ENCODE measurements around the gene RALGPS1. TPM values are rescaled to one million over a fixed set of nuclear protein-coding genes. Genes with fewer than 3 reads are reported as not detected.

Gene RALGPS1
- total and polyA plus RNA-seq, 3 experiments from 2014 or later, result 1.6 to 3.2 (median 2.4) TPM

- Histone ChIP-seq H3K9me3 (ENCODE audit: low read length) (no peaks in the 10 kb centered on the region), H3K4me3 (ENCODE audit: low read length) (no peak overlapping the region), H3K27ac (ENCODE audit: low read depth, low read length) (no peak overlapping the region), H3K27me3 (ENCODE audit: insufficient read depth, low read length, poor library complexity, severe bottlenecking) (no peaks in the 10 kb centered on the region), H3K36me3 (ENCODE audit: insufficient read depth, low read length) (no peaks in the 10 kb centered on the region), H3K4me1 (ENCODE audit: insufficient read depth, low read length) (no peaks in the 10 kb centered on the region)
- no peaks in the 10 kb centered on the region for H3K9me3 Mint-ChIP-seq
- CTCF ChIA-PET, result no interaction called here
- no peak overlapping the region for H3K4me3 Mint-ChIP-seq
- H3K27me3 Mint-ChIP-seq, result peaks cover 0 to 2% of the 10 kb centered on the region in 2 donors
- no peak for DNase-seq
- peaks cover 0 to 9% (median 3%) of the 10 kb centered on the region in 3 donors for H3K36me3 Mint-ChIP-seq
- POLR2A ChIA-PET, result no interaction called here
- peak overlapping the region in 1 of 8 donors; percentile 7 for H3K27ac Mint-ChIP-seq
- H3K4me1 Mint-ChIP-seq, result no peaks in the 10 kb centered on the region
Observed at GRCh38 chr9:127027694-127028093, 113.1 kb downstream of the RALGPS1 start.

- no peak overlapping the region for H3K27ac ChIP-seq (ENCODE audit: low read depth, low read length)
- no peak for DNase-seq
- Mint-ChIP-seq H3K27ac (peak overlapping the region in 2 of 8 donors; percentile 72 to 84), H3K27me3 (peaks cover 0 to 2% of the 10 kb centered on the region in 2 donors), H3K4me1 (no peaks in the 10 kb centered on the region), H3K36me3 (peaks cover 0 to 6% (median 0%) of the 10 kb centered on the region in 3 donors), H3K9me3 (no peaks in the 10 kb centered on the region), H3K4me3 (no peak overlapping the region)
- no peaks in the 10 kb centered on the region for H3K36me3 ChIP-seq (ENCODE audit: insufficient read depth, low read length)
- no peaks in the 10 kb centered on the region for H3K27me3 ChIP-seq (ENCODE audit: insufficient read depth, low read length, poor library complexity, severe bottlenecking)
- ChIA-PET POLR2A (no interaction called here), CTCF (interaction anchor here (0.5 kb wide), 2 partner anchors 17 to 519 kb away, joined by 3 read pairs; no protein-coding TSS in a partner anchor)
- no peaks in the 10 kb centered on the region for H3K9me3 ChIP-seq (ENCODE audit: low read length)
- no peaks in the 10 kb centered on the region for H3K4me1 ChIP-seq (ENCODE audit: insufficient read depth, low read length)
- no peak overlapping the region for H3K4me3 ChIP-seq (ENCODE audit: low read length)
Observed at GRCh38 chr9:127029548-127029947, 115.0 kb downstream of the RALGPS1 start.

DNA sequence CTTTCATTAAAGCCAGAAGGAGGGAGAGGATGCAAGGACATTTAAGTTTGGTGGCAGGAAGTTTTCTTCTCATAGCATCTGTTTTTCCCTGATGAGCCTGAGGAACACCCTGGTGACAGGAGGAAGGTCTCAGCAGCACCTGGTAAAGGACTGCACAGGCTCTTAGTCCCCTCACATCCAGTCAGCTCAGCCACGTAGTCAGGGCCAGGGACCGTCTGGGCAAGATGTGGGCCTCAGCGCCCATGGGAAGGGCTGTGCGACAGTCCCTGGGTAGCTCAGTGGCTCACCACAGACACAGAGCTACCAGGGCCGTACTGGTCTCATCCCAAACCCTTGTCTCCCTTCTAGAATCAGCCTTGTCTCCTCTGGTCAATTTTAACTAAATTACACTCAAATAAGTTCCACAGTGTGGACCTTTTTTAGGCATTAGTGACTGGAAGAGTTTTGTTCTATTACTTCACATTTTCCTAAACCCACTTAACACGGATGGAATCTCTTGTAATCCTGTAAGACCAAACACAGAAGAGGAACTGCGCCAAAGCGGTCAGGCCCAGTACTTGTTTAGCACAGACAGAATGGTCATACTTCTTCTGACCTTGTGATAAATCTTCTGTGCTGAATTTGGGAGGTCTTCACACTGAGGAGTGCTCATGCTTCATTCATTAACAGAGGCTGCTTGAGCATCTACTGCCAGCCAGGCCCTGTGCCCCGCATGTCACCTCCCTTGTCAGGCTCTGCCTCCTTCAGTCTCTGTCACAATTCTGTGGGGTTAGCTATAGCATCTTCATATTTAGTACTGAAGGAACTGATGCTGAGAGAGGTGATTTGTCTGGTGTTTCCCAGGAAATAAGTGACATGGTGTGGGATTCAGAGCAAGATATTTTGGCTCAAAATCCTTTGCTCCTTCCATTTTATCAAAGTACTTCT lies 116.5 kb downstream of the RALGPS1 start:
- POLR2A ChIA-PET, result no interaction called here
- DNase-seq, result no peak
- no peak overlapping the region for H3K4me3 Mint-ChIP-seq
- CTCF ChIA-PET, result no interaction called here
- peak overlapping the region in 1 of 8 donors; percentile 61 for H3K27ac Mint-ChIP-seq
- H3K4me1 Mint-ChIP-seq, result no peaks in the 10 kb centered on the region
- peaks cover 0 to 4% (median 1%) of the 10 kb centered on the region in 3 donors for H3K36me3 Mint-ChIP-seq
- Histone ChIP-seq H3K27me3 (ENCODE audit: insufficient read depth, low read length, poor library complexity, severe bottlenecking) (no peaks in the 10 kb centered on the region), H3K27ac (ENCODE audit: low read depth, low read length) (no peak overlapping the region), H3K9me3 (ENCODE audit: low read length) (no peaks in the 10 kb centered on the region), H3K4me1 (ENCODE audit: insufficient read depth, low read length) (no peaks in the 10 kb centered on the region), H3K36me3 (ENCODE audit: insufficient read depth, low read length) (no peaks in the 10 kb centered on the region), H3K4me3 (ENCODE audit: low read length) (no peak overlapping the region)
- H3K9me3 Mint-ChIP-seq, result no peaks in the 10 kb centered on the region
- peaks cover 0 to 2% of the 10 kb centered on the region in 2 donors for H3K27me3 Mint-ChIP-seq

- POLR2A ChIA-PET, result no interaction called here
- no peaks in the 10 kb centered on the region for H3K9me3 Mint-ChIP-seq
- no peak overlapping the region for H3K27ac ChIP-seq (ENCODE audit: low read depth, low read length)
Observed at GRCh38 chr9:127032256-127032655, 117.7 kb downstream of the RALGPS1 start.

GRCh38 chr9:127033061-127033460 lies 118.5 kb downstream of the RALGPS1 start:
- CTCF ChIA-PET, result no interaction called here
- H3K36me3 Mint-ChIP-seq, result peaks cover 0 to 4% (median 1%) of the 10 kb centered on the region in 3 donors
- H3K27ac Mint-ChIP-seq, result peak overlapping the region in 1 of 8 donors; percentile 32
- H3K9me3 Mint-ChIP-seq, result no peaks in the 10 kb centered on the region
- peaks cover 0 to 2% of the 10 kb centered on the region in 2 donors for H3K27me3 Mint-ChIP-seq
- no peak overlapping the region for H3K27ac ChIP-seq (ENCODE audit: low read depth, low read length)
- POLR2A ChIA-PET, result no interaction called here
- no peak overlapping the region for H3K4me3 Mint-ChIP-seq
- DNase-seq, result no peak
- no peaks in the 10 kb centered on the region for H3K4me1 ChIP-seq (ENCODE audit: insufficient read depth, low read length)
- no peaks in the 10 kb centered on the region for H3K27me3 ChIP-seq (ENCODE audit: insufficient read depth, low read length, poor library complexity, severe bottlenecking)
- H3K9me3 ChIP-seq (ENCODE audit: low read length), result no peaks in the 10 kb centered on the region
- no peaks in the 10 kb centered on the region for H3K36me3 ChIP-seq (ENCODE audit: insufficient read depth, low read length)
- H3K4me1 Mint-ChIP-seq, result no peaks in the 10 kb centered on the region
- H3K4me3 ChIP-seq (ENCODE audit: low read length), result no peak overlapping the region

More at GRCh38 chr9:127032256-127032655, 117.7 kb downstream of the RALGPS1 start:
- Histone ChIP-seq H3K9me3 (ENCODE audit: low read length) (no peaks in the 10 kb centered on the region), H3K4me3 (ENCODE audit: low read length) (no peak overlapping the region), H3K27me3 (ENCODE audit: insufficient read depth, low read length, poor library complexity, severe bottlenecking) (no peaks in the 10 kb centered on the region), H3K4me1 (ENCODE audit: insufficient read depth, low read length) (no peaks in the 10 kb centered on the region), H3K36me3 (ENCODE audit: insufficient read depth, low read length) (no peaks in the 10 kb centered on the region)
- no peak overlapping the region for H3K4me3 Mint-ChIP-seq
- H3K4me1 Mint-ChIP-seq, result no peaks in the 10 kb centered on the region
- CTCF ChIA-PET, result no interaction called here
- H3K36me3 Mint-ChIP-seq, result peaks cover 0 to 4% (median 1%) of the 10 kb centered on the region in 3 donors
- no peak overlapping the region for H3K27ac Mint-ChIP-seq
- DNase-seq, result no peak
- peaks cover 0 to 2% of the 10 kb centered on the region in 2 donors for H3K27me3 Mint-ChIP-seq

DNA sequence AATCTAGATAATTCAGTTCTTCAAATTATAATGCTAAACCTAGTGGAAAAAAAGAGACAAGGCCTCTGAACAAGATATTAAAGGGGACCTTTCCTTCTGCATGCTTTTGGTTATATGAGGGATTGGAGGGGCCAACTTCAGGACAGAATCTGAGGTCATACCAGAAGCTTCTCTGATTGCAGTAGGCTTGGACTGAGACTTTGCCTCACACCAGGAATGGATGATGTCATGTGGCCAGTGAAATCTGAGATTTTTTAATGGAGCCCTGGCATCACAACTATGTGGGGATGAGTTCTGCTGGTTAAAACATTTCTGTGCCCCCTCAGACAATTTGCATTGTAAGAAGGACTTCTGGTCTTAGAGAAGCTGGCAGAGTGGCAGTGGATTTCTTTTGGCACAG lies 119.2 kb downstream of the RALGPS1 start:
- no peak for DNase-seq
- peaks cover 0 to 2% of the 10 kb centered on the region in 2 donors for H3K27me3 Mint-ChIP-seq
- no peak overlapping the region for H3K27ac ChIP-seq (ENCODE audit: low read depth, low read length)
- H3K27me3 ChIP-seq (ENCODE audit: insufficient read depth, low read length, poor library complexity, severe bottlenecking), result no peaks in the 10 kb centered on the region
- H3K9me3 ChIP-seq (ENCODE audit: low read length), result no peaks in the 10 kb centered on the region
- H3K36me3 ChIP-seq (ENCODE audit: insufficient read depth, low read length), result no peaks in the 10 kb centered on the region
- H3K4me3 ChIP-seq (ENCODE audit: low read length), result no peak overlapping the region
- no peak overlapping the region for H3K27ac Mint-ChIP-seq
- peaks cover 0 to 4% (median 1%) of the 10 kb centered on the region in 3 donors for H3K36me3 Mint-ChIP-seq
- no peaks in the 10 kb centered on the region for H3K4me1 ChIP-seq (ENCODE audit: insufficient read depth, low read length)
- CTCF ChIA-PET, result no interaction called here
- POLR2A ChIA-PET, result no interaction called here
- no peak overlapping the region for H3K4me3 Mint-ChIP-seq
- H3K4me1 Mint-ChIP-seq, result no peaks in the 10 kb centered on the region
- no peaks in the 10 kb centered on the region for H3K9me3 Mint-ChIP-seq

DNA sequence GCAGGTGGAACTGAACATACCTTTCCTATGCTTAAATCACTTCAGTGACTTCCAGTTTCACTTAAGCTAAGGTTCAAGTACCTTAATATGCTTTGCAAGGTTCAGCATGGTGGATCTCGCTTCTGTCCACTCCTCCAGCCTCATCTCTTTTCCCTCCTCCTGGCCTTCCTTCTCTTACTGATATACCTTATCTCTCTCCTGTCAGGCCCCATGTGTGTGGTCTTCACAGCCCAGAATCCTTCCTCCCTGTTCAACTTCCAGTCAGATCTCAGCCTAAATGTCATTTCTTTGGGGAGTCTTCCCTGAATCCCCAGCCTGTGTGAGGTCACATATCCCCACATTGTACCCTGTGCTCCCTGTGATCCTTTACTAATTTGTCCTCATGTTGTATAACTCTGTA lies 120.1 kb downstream of the RALGPS1 start:
- peaks cover 0 to 4% (median 1%) of the 10 kb centered on the region in 3 donors for H3K36me3 Mint-ChIP-seq
- H3K27me3 Mint-ChIP-seq, result peaks cover 0 to 2% of the 10 kb centered on the region in 2 donors
- DNase-seq, result no peak
- no peaks in the 10 kb centered on the region for H3K9me3 ChIP-seq (ENCODE audit: low read length)
- peak overlapping the region in 2 of 8 donors; percentile 5 to 8 for H3K27ac Mint-ChIP-seq
- no peaks in the 10 kb centered on the region for H3K27me3 ChIP-seq (ENCODE audit: insufficient read depth, low read length, poor library complexity, severe bottlenecking)
- CTCF ChIA-PET, result no interaction called here
- no peak overlapping the region for H3K27ac ChIP-seq (ENCODE audit: low read depth, low read length)
- H3K4me3 ChIP-seq (ENCODE audit: low read length), result no peak overlapping the region
- POLR2A ChIA-PET, result no interaction called here
- no peaks in the 10 kb centered on the region for H3K9me3 Mint-ChIP-seq
- no peaks in the 10 kb centered on the region for H3K4me1 ChIP-seq (ENCODE audit: insufficient read depth, low read length)
- H3K4me3 Mint-ChIP-seq, result no peak overlapping the region
- H3K36me3 ChIP-seq (ENCODE audit: insufficient read depth, low read length), result no peaks in the 10 kb centered on the region
- no peaks in the 10 kb centered on the region for H3K4me1 Mint-ChIP-seq

DNA sequence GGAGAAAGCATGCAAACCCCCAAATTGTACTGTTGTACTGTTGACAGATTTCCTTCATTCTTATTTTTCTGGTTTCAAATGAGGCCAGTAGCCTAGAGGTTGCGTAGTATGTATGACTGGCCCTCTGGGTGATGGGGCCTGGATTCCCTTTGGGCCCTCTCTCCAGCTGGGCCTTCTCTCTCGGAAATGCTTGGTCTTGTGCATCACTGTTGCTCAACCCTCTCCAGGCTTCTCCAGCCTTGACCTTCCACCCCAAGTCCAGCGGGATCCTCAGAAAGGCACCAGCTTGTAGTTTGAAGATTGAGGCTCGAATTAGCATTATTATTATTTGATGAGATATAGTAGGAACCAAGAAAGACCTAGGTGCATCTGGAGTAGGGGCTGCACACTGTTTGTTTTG lies 120.8 kb downstream of the RALGPS1 start:
- no peaks in the 10 kb centered on the region for H3K36me3 ChIP-seq (ENCODE audit: insufficient read depth, low read length)
- Mint-ChIP-seq H3K36me3 (peaks cover 0 to 4% (median 1%) of the 10 kb centered on the region in 3 donors), H3K4me1 (no peaks in the 10 kb centered on the region), H3K4me3 (no peak overlapping the region), H3K27ac (no peak overlapping the region), H3K27me3 (peaks cover 0 to 2% of the 10 kb centered on the region in 2 donors), H3K9me3 (no peaks in the 10 kb centered on the region)
- H3K27me3 ChIP-seq (ENCODE audit: insufficient read depth, low read length, poor library complexity, severe bottlenecking), result no peaks in the 10 kb centered on the region
- H3K4me1 ChIP-seq (ENCODE audit: insufficient read depth, low read length), result no peaks in the 10 kb centered on the region
- no peak overlapping the region for H3K4me3 ChIP-seq (ENCODE audit: low read length)
- CTCF ChIA-PET, result no interaction called here
- H3K27ac ChIP-seq (ENCODE audit: low read depth, low read length), result no peak overlapping the region
- H3K9me3 ChIP-seq (ENCODE audit: low read length), result no peaks in the 10 kb centered on the region
- POLR2A ChIA-PET, result no interaction called here
- DNase-seq, result no peak

Measured in CD8-positive, alpha-beta memory T cell (primary cell).